Right lobe of liver (tissue), 6 donors: ENCODE results near the gene BCL10. TPM values are rescaled to one million over a fixed set of nuclear protein-coding genes. Genes with fewer than 3 reads are reported as not detected.
A peak's percentile ranks its signal among the peaks of the same experiment; 100 is the strongest.

Experiments
- ATAC-seq, 4 donors: fragments of 200-7000 bp; cut with Tn5 transposase; one replicate each; pipeline ENCODE4 v1.9.1; 2020; ENCODE audit warnings: mild to moderate bottlenecking in 4 of 4, moderate library complexity in 4 of 4
- DNase-seq, 3 donors: peaks; one replicate each; pipeline ENCODE4 v3.0.0-alpha.2; 2020
- H3K27ac ChIP-seq, 3 donors: fragments of 200-600 bp; one replicate each; pipeline ENCODE4 v1.8.0; 2022
- H3K27me3 ChIP-seq, 2 donors: fragments of 200-600 bp; one replicate each; pipeline ENCODE4 v1.8.0; 2022
- H3K36me3 ChIP-seq, 4 donors: fragments of 200-600 bp; sonication (generic) in 1 of 4; one replicate each; pipeline versions ENCODE4 v1.5.1 to v1.8.0; 2017 to 2022; ENCODE audit warnings: control low read depth in 1 of 4
- H3K4me1 ChIP-seq, 4 donors: fragments of 200-600 bp; sonication (generic) in 1 of 4; one replicate each; pipeline versions ENCODE4 v1.5.1 to v1.8.0; 2017 to 2022; ENCODE audit warnings: control low read depth in 1 of 4
- H3K4me3 ChIP-seq, 3 donors: fragments of 200-600 bp; one replicate each; pipeline ENCODE4 v1.8.0; 2022
- H3K9me3 ChIP-seq, 4 donors: fragments of 200-600 bp; sonication (generic) in 1 of 4; one replicate each; pipeline versions ENCODE4 v1.5.1 to v1.8.0; 2017 to 2022; ENCODE audit warnings: control low read depth in 1 of 4
- CTCF ChIP-seq, 4 donors: fragments of 200-600 bp in 3 of 4; fragments of 450-650 bp in 1 of 4; IDR thresholded peaks; one replicate each; pipeline versions ENCODE4 v1.5.1 to v1.8.0; 2016 to 2022; ENCODE audit warnings: antibody characterized with exemption in 4 of 4, mild to moderate bottlenecking in 2 of 4
- POLR2A ChIP-seq: fragments of 450-650 bp; IDR thresholded peaks from one replicate; pipeline ENCODE4 v1.6.1; 2017; ENCODE audit warnings: antibody characterized with exemption, mild to moderate bottlenecking
- WGBS: methylation state at CpG from one replicate; pipeline ENCODE4 v1.1.6; 2018; ENCODE audit warnings: low coverage, low lambda C conversion rate; ENCODE audit not compliant: insufficient coverage; ENCODE audit errors: missing lambda C conversion rate; 5-methylcytosine and 5-hydroxymethylcytosine counted together
- intact Hi-C, 2 donors: fragments of 100-400 bp; cut with DNase I; formaldehyde crosslinking; loops; one replicate each; pipeline versions ENCODE4 v1.11.2 to v1.14.1; 2022
- total RNA-seq, 6 experiments: library from RNA; depleted of rRNA in 2 of 6; stranded (reverse); fragments of >200 nt in 2 of 6; fragmentation: NEBNext Ultra II Directional in 3 of 6; extraction: Animal tissue kit (Norgen Biotek cat#: 25700) in 3 of 6; gene quantifications; one replicate each; pipeline versions ENCODE4 v1.1.0 to v1.2.4, GENCODE V29; 2016 to 2023
- donor health status: DM: no; HTN: yes; CAD: no.
- donor health status: DM: no; HTN: no; CAD: no.
- donor health status: DM: no; HTN: no; CAD: no.
- donor health status: DM: no; HTN: yes; CAD: no.
- donor health status: DM: no; HTN: yes; CAD: no.

BCL10 gene
- total RNA-seq, 6 experiments from 2014 or later = 7.3 to 14.1 (median 9.1) TPM

DNA sequence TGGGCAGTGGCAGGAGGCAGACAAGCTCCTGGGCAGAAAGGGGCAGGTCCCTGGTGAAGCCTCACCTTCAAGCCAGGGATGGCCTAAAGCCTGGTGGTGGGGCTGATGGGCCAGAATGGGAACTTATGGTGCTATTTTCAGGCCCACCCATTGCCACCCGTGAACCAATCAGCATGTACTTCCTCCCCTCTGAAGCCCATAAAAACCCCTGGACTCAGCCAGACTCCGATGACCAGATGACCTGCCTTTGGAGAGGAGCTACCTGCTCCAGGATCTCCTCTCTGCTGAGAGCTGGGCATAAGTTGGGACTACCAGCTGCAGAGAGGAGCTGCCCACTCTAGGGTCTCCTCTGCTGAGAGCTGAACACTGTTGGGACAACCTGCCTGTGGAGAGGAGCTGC is 7.8 kb upstream of the BCL10 start:
- WGBS = no CpG with 5 or more reads among the region's 2 CpGs
- no peak overlapping the region for H3K27ac ChIP-seq

GRCh38 chr1:85283475-85284199 is 7.2 kb upstream of the BCL10 start:
- H3K27ac ChIP-seq = no peak overlapping the region
- H3K4me1 ChIP-seq = no peaks in the 10 kb centered on the region
- DNase-seq = no peak
- no peaks in the 10 kb centered on the region for H3K36me3 ChIP-seq
- intact Hi-C loops = no loop called here
- no peaks in the 10 kb centered on the region for H3K9me3 ChIP-seq
- ATAC-seq = peak; percentile 41 to 54 (median 49)
- no peak overlapping the region for H3K4me3 ChIP-seq
- no peaks in the 10 kb centered on the region for H3K27me3 ChIP-seq
- WGBS = 60% methylated on average over 2 of the region's 11 CpGs
- TF ChIP-seq CTCF (IDR thresholded peaks at IDR 0.05) = no peak
- TF ChIP-seq POLR2A = no peak

More for the DNA sequence above, 7.8 kb upstream of the BCL10 start:
- Histone ChIP-seq H3K27me3 (no peaks in the 10 kb centered on the region), H3K4me1 (no peaks in the 10 kb centered on the region), H3K36me3 (no peaks in the 10 kb centered on the region), H3K4me3 (no peak overlapping the region), H3K9me3 (no peaks in the 10 kb centered on the region)
- intact Hi-C loops = no loop called here
- DNase-seq (no peak), ATAC-seq (no peak)
- TF ChIP-seq POLR2A = no peak
- TF ChIP-seq CTCF (IDR thresholded peaks at IDR 0.05) = no peak

DNA sequence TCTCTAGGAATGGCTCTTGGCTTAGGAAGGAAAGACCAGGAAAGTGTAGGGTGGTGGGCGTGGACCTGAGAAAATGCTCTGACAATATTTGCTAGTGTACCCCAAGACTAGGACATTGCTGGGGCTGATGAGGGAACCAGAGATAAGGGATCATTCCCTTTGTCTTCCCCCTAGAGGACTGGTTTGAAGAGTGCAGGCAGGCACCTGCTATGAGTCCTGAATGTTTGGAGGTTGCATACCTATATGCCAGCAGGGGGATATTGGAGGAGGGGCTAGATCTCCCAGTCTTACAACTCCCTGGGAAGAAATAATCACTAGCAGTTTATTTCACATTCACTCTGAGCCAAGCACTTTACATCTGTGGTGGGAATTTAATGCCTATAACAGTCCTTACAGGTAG is 6.0 kb upstream of the BCL10 start:
- no peaks in the 10 kb centered on the region for H3K27me3 ChIP-seq

GRCh38 chr1:85280636-85281035 is 4.2 kb upstream of the BCL10 start:
- H3K36me3 ChIP-seq = no peaks in the 10 kb centered on the region
- H3K4me3 ChIP-seq = no peak overlapping the region
- ATAC-seq (no peak), DNase-seq (no peak)
- H3K27ac ChIP-seq = no peak overlapping the region
- intact Hi-C loops = no loop called here
- 77% methylated on average over 4 of the region's 4 CpGs for WGBS
- H3K9me3 ChIP-seq = no peaks in the 10 kb centered on the region
- no peaks in the 10 kb centered on the region for H3K27me3 ChIP-seq
- peaks cover 0 to 8% (median 0%) of the 10 kb centered on the region in 4 donors for H3K4me1 ChIP-seq
- TF ChIP-seq POLR2A (no peak), CTCF (IDR thresholded peaks at IDR 0.05) (no peak)

More for the DNA sequence above, 6.0 kb upstream of the BCL10 start:
- TF ChIP-seq POLR2A (no peak), CTCF (IDR thresholded peaks at IDR 0.05) (no peak)
- H3K27ac ChIP-seq = no peak overlapping the region
- ATAC-seq (no peak), DNase-seq (no peak)
- intact Hi-C loops = no loop called here
- no CpG with 5 or more reads among the region's 1 CpG for WGBS
- no peak overlapping the region for H3K4me3 ChIP-seq
- no peaks in the 10 kb centered on the region for H3K9me3 ChIP-seq
- no peaks in the 10 kb centered on the region for H3K36me3 ChIP-seq
- H3K4me1 ChIP-seq = peaks cover 0 to 2% (median 0%) of the 10 kb centered on the region in 4 donors
